ENCODE data around the gene CALR3. TPM values are rescaled to one million over a fixed set of nuclear protein-coding genes. Genes with fewer than 3 reads are reported as not detected.

The CALR3 gene
- total and polyA plus RNA-seq, 2 of the 8 experiments (the other 6 are each of a cell fraction or from before 2014, with no cell fraction given) = 0.11 to 0.32 TPM

GRCh38 chr19:16446724-16447368 is 49.1 kb downstream of the CALR3 start (continued):
- TF ChIP-seq POLR2AphosphoS5 (IDR thresholded peaks at IDR 0.05; ENCODE audit: low read depth, low read length) (no peak), TAF7 (optimal IDR thresholded peaks at IDR 0.05; ENCODE audit: borderline replicate concordance, low read depth, low read length) (no peak), RAD21 (IDR thresholded peaks at IDR 0.05 in 1 of 2, conservative IDR thresholded peaks at IDR 0.05 in 1 of 2; ENCODE audit: low read depth in 2 of 2, low read length in 2 of 2) (no peak), BRCA1 (IDR thresholded peaks at IDR 0.05; ENCODE audit: low read depth, low read length) (no peak), ASH2L (IDR thresholded peaks at IDR 0.05; ENCODE audit: low read length) (no peak), CHD2 (IDR thresholded peaks at IDR 0.05; ENCODE audit: low read length) (no peak), SAP30 (IDR thresholded peaks at IDR 0.05; ENCODE audit: insufficient read depth, insufficient replicate concordance, low read length) (no peak)

All from H1 (cell line).